ENCODE data around the gene WDR37.

- TF ChIP-seq POLR2A (IDR thresholded peaks at IDR 0.05; ENCODE audit: low read length) (no peak), GATA1 (IDR thresholded peaks at IDR 0.05; ENCODE audit: low read depth, low read length) (no peak)
Observed at GRCh38 chr10:1178506-1178905, 122.3 kb downstream of the WDR37 start.

Measured in erythroblast (primary cell).